ENCODE measurements around the gene LPA.

Gene LPA

GRCh38 chr6:160487116-160487515, 177.0 kb downstream of the LPA start:
- DNase-seq (ENCODE audit: low read depth): no peak
- H3K4me3 ChIP-seq (ENCODE audit: low read depth, low read length): no peak overlapping the region
- TF ChIP-seq CTCF (IDR thresholded peaks at IDR 0.05; ENCODE audit: control insufficient read depth, extremely low read depth, insufficient read depth): no peak

Data from LNCaP clone FGC (cell line).